HepG2 (cell line): ENCODE data around the gene KATNA1. TPM values are rescaled to one million over a fixed set of nuclear protein-coding genes. Genes with fewer than 3 reads are reported as not detected.

ENCODE experiments used
- ASH2L ChIP-seq: fragments of 300-600, 200-600 bp; sonication (generic); IDR thresholded peaks from 2 replicates; pipeline ENCODE4 v1.7.0; 2017; ENCODE audit warnings: low read depth, mild to moderate bottlenecking, moderate library complexity, mixed read lengths, low read length; ENCODE audit not compliant: insufficient read length
- BRD4 ChIP-seq: sonication (generic); formaldehyde crosslinking; IDR thresholded peaks from 2 replicates; pipeline ENCODE4 v1.4.0; 2020; ENCODE audit warnings: missing genetic modification reagents
- FOXM1 ChIP-seq: sonication (generic); formaldehyde crosslinking; IDR thresholded peaks from 2 replicates; pipeline ENCODE4 v1.5.0; 2020; ENCODE audit warnings: missing genetic modification reagents
- HNF4G ChIP-seq, 2 experiments: sonication (generic) in 1 of 2; formaldehyde crosslinking in 1 of 2; IDR thresholded peaks; 2 replicates each; pipeline versions ENCODE4 v1.4.0 to v1.6.1; 2011 to 2020; ENCODE audit warnings: borderline replicate concordance in 2 of 2, low read depth in 2 of 2, mild to moderate bottlenecking in 2 of 2, low read length in 1 of 2, missing genetic modification reagents in 1 of 2, moderate library complexity in 1 of 2
- HNRNPLL ChIP-seq: fragments of 200-400 bp; formaldehyde crosslinking; IDR thresholded peaks from 2 replicates; pipeline ENCODE4 v1.6.1; 2017; ENCODE audit warnings: mild to moderate bottlenecking, low read depth, low read length; ENCODE audit not compliant: poor library complexity, severe bottlenecking
- MAF1 ChIP-seq: sonication (generic); formaldehyde crosslinking; IDR thresholded peaks from 2 replicates; pipeline ENCODE4 v1.5.0; 2020; ENCODE audit warnings: missing genetic modification reagents, borderline replicate concordance
- NFE2 ChIP-seq: sonication (generic); formaldehyde crosslinking; IDR thresholded peaks from 2 replicates; pipeline ENCODE4 v1.4.0; 2020; ENCODE audit warnings: missing genetic modification reagents
- NFE2L2 ChIP-seq: fragments of 150-350 bp; IDR thresholded peaks from 2 replicates; pipeline ENCODE4 v1.6.1; 2014; ENCODE audit warnings: low read length
- PHF20 ChIP-seq: sonication (generic); formaldehyde crosslinking; IDR thresholded peaks from 2 replicates; pipeline ENCODE4 v1.5.0; 2020; ENCODE audit warnings: mild to moderate bottlenecking, missing genetic modification reagents
- SALL2 ChIP-seq: sonication (generic); formaldehyde crosslinking; IDR thresholded peaks from 2 replicates; pipeline ENCODE4 v1.8.1; 2023; ENCODE audit warnings: mild to moderate bottlenecking, missing genetic modification reagents, inconsistent platforms
- SOX5 ChIP-seq: IDR thresholded peaks from 2 replicates; pipeline ENCODE4 v1.6.1; 2016; ENCODE audit warnings: borderline replicate concordance
- TCF12 ChIP-seq, 2 experiments: fragments of 450-650 bp in 1 of 2; sonication (generic) in 1 of 2; formaldehyde crosslinking in 1 of 2; IDR thresholded peaks; 2 replicates each; pipeline versions ENCODE4 v1.6.1 to v1.8.0; 2017 to 2022; ENCODE audit warnings: antibody characterized with exemption in 1 of 2, mild to moderate bottlenecking in 1 of 2, missing genetic modification reagents in 1 of 2, moderate library complexity in 1 of 2
- ZBTB20 ChIP-seq: sonication (generic); formaldehyde crosslinking; IDR thresholded peaks from 2 replicates; pipeline ENCODE4 v1.8.1; 2023; ENCODE audit warnings: missing genetic modification reagents, low read depth, mild to moderate bottlenecking, borderline replicate concordance
- ZBTB42 ChIP-seq: sonication (generic); formaldehyde crosslinking; IDR thresholded peaks from 2 replicates; pipeline ENCODE4 v1.5.0; 2020; ENCODE audit warnings: mild to moderate bottlenecking, missing genetic modification reagents
- ZBTB7B ChIP-seq: sonication (generic); formaldehyde crosslinking; IDR thresholded peaks from 2 replicates; pipeline ENCODE4 v1.4.0; 2020; ENCODE audit warnings: missing genetic modification reagents
- ZNF557 ChIP-seq: sonication (generic); formaldehyde crosslinking; IDR thresholded peaks from 2 replicates; pipeline ENCODE4 v1.4.0; 2020; ENCODE audit warnings: missing genetic modification reagents
- ZNF562 ChIP-seq: sonication (generic); formaldehyde crosslinking; IDR thresholded peaks from 2 replicates; pipeline ENCODE4 v1.8.0; 2022; ENCODE audit warnings: missing genetic modification reagents, borderline replicate concordance
- polyA plus RNA-seq, 8 experiments: library from polyadenylated mRNA; depleted of rRNA in 3 of 8; stranded (reverse) in 7 of 8; unstranded in 1 of 8; fragments of >200 nt; fragmentation: Illumina TruSeq in 4 of 8; extraction: Trizol in 4 of 8; gene quantifications; 2 replicates each; pipeline versions ENCODE4 v1.2.1 to v1.2.3, GENCODE V29; 2011 to 2016; ENCODE audit warnings: low read depth in 4 of 8, missing spikeins in 1 of 8, mixed read lengths in 1 of 8; ENCODE audit not compliant: insufficient read depth in 1 of 8
- total RNA-seq, 5 experiments: library from RNA; depleted of rRNA; stranded (reverse); fragments of >200 nt; fragmentation: Illumina TruSeq; extraction: Trizol; gene quantifications; 2 replicates each; pipeline ENCODE4 v1.2.3, GENCODE V29; 2016; ENCODE audit warnings: low read depth in 1 of 5
- TF ChIP-seq, protein P1 (sequence below): sonication (generic); formaldehyde crosslinking; IDR thresholded peaks from 2 replicates; pipeline ENCODE4 v1.5.0; 2020; ENCODE audit warnings: mild to moderate bottlenecking, missing genetic modification reagents, moderate library complexity
- TF ChIP-seq, protein P2 (sequence below): sonication (generic); formaldehyde crosslinking; IDR thresholded peaks from 2 replicates; pipeline ENCODE4 v1.8.0; 2022; ENCODE audit warnings: low read depth, missing genetic modification reagents
- TF ChIP-seq, protein P3 (sequence below): sonication (generic); formaldehyde crosslinking; IDR thresholded peaks from 2 replicates; pipeline ENCODE4 v1.4.0; 2020; ENCODE audit warnings: missing genetic modification reagents
- TF ChIP-seq, protein P4 (sequence below): sonication (generic); formaldehyde crosslinking; IDR thresholded peaks from 2 replicates; pipeline ENCODE4 v1.4.0; 2020; ENCODE audit warnings: missing genetic modification reagents

KATNA1 gene
- total and polyA plus RNA-seq, 2 of the 13 experiments (the other 11 are each of a cell fraction or from before 2014, with no cell fraction given) = 14.8 to 25.3 TPM

DNA sequence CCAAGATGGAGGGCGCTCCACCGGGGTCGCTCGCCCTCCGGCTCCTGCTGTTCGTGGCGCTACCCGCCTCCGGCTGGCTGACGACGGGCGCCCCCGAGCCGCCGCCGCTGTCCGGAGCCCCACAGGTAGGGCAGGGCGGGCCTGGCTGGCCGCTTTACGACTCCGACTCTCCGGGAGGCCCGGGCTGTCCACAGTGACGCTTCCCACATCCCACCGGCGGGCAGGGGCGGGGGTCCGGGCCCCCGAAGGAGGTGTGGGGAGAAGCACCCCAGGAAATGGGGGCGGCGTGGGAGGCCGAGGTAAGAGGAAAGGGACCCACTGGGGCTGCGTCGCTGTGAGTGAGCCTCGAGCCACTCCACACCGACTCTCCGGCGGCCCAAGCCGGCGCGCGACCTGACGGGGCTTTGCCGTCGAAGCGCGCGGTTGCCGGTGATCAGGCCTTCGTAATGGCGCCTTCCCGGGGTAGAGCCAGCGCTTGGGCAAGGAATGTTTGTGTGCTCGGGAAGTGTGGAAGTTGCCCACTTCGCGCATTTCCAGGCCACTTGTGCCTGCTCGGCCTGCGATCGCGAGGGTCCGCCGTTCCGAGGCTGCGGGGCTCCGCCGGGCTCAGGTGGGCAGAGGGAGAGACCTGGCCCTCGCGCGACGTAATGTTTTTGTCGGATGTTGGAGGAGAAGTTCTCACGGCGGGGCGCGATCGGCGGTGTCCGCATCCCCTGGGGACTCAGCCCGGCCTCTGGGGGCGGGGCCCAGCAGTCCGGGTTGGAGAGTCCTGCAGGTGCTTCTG lies 81.9 kb downstream of the KATNA1 start (continued):
- TF ChIP-seq, protein P1, sequence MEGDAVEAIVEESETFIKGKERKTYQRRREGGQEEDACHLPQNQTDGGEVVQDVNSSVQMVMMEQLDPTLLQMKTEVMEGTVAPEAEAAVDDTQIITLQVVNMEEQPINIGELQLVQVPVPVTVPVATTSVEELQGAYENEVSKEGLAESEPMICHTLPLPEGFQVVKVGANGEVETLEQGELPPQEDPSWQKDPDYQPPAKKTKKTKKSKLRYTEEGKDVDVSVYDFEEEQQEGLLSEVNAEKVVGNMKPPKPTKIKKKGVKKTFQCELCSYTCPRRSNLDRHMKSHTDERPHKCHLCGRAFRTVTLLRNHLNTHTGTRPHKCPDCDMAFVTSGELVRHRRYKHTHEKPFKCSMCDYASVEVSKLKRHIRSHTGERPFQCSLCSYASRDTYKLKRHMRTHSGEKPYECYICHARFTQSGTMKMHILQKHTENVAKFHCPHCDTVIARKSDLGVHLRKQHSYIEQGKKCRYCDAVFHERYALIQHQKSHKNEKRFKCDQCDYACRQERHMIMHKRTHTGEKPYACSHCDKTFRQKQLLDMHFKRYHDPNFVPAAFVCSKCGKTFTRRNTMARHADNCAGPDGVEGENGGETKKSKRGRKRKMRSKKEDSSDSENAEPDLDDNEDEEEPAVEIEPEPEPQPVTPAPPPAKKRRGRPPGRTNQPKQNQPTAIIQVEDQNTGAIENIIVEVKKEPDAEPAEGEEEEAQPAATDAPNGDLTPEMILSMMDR (CRISPR knock-in tag) = peak; percentile 21; the same call in 1 of the 2 replicates
- TF ChIP-seq FOXM1 = no peak
- no peak for TF ChIP-seq ZNF562 (CRISPR knock-in tag)
- 0 out of 2 replicates have a peak, but pooled peaks have one; percentile 44 for TF ChIP-seq MAF1 (CRISPR knock-in tag)
- TF ChIP-seq ZNF557 (CRISPR knock-in tag) = no peak
- TF ChIP-seq TCF12 (IDR thresholded peaks at IDR 0.05) = no peak
- no peak for TF ChIP-seq TCF12 (CRISPR knock-in tag; IDR thresholded peaks at IDR 0.05)
- no peak for TF ChIP-seq NFE2
- TF ChIP-seq ZBTB42 (CRISPR knock-in tag) = no peak
- peak; percentile 81; the same call in 1 of the 2 replicates for TF ChIP-seq ZBTB7B (CRISPR knock-in tag)
- peak; percentile 62 for TF ChIP-seq HNRNPLL
- TF ChIP-seq HNF4G (IDR thresholded peaks at IDR 0.05; ENCODE audit: borderline replicate concordance, low read depth, low read length) = no peak
- peak; percentile 43; the same call in 1 of the 2 replicates for TF ChIP-seq HNF4G (CRISPR knock-in tag; IDR thresholded peaks at IDR 0.05; ENCODE audit: borderline replicate concordance, low read depth)
- TF ChIP-seq SALL2 = no peak
- TF ChIP-seq NFE2L2 = no peak
- TF ChIP-seq, protein P2, sequence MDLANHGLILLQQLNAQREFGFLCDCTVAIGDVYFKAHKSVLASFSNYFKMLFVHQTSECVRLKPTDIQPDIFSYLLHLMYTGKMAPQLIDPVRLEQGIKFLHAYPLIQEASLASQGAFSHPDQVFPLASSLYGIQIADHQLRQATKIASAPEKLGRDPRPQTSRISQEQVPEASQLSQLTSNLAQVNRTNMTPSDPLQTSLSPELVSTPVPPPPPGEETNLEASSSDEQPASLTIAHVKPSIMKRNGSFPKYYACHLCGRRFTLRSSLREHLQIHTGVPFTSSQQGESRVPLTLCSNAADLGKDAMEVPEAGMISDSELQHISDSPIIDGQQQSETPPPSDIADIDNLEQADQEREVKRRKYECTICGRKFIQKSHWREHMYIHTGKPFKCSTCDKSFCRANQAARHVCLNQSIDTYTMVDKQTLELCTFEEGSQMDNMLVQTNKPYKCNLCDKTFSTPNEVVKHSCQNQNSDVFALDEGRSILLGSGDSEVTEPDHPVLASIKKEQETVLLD (CRISPR knock-in tag) = peak; percentile 63; the same call in 1 of the 2 replicates
- TF ChIP-seq ZBTB20 (CRISPR knock-in tag) = peak; percentile 19; the same call in 1 of the 2 replicates
- TF ChIP-seq, protein P3, sequence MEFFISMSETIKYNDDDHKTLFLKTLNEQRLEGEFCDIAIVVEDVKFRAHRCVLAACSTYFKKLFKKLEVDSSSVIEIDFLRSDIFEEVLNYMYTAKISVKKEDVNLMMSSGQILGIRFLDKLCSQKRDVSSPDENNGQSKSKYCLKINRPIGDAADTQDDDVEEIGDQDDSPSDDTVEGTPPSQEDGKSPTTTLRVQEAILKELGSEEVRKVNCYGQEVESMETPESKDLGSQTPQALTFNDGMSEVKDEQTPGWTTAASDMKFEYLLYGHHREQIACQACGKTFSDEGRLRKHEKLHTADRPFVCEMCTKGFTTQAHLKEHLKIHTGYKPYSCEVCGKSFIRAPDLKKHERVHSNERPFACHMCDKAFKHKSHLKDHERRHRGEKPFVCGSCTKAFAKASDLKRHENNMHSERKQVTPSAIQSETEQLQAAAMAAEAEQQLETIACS = peak; percentile 11; the same call in 1 of the 2 replicates
- TF ChIP-seq, protein P4, sequence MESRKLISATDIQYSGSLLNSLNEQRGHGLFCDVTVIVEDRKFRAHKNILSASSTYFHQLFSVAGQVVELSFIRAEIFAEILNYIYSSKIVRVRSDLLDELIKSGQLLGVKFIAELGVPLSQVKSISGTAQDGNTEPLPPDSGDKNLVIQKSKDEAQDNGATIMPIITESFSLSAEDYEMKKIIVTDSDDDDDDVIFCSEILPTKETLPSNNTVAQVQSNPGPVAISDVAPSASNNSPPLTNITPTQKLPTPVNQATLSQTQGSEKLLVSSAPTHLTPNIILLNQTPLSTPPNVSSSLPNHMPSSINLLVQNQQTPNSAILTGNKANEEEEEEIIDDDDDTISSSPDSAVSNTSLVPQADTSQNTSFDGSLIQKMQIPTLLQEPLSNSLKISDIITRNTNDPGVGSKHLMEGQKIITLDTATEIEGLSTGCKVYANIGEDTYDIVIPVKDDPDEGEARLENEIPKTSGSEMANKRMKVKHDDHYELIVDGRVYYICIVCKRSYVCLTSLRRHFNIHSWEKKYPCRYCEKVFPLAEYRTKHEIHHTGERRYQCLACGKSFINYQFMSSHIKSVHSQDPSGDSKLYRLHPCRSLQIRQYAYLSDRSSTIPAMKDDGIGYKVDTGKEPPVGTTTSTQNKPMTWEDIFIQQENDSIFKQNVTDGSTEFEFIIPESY (CRISPR knock-in tag) = 0 out of 2 replicates have a peak, but pooled peaks have one; percentile 21
- TF ChIP-seq PHF20 = peak; percentile 53
- peak; percentile 56; the same call in 1 of the 2 replicates for TF ChIP-seq BRD4
- TF ChIP-seq SOX5 (CRISPR knock-in tag) = peak; percentile 1; the same call in 1 of the 2 replicates
- TF ChIP-seq ASH2L = peak; percentile 91
